Stimulated activated CD8-positive, alpha-beta memory T cell treated with anti-CD3 and anti-CD28 coated beads, Interleukin-4, amount 100 ng/mL, for 1 hour (primary cell): ENCODE measurements around the gene ABHD16B.
"Not testable (repeated sequence)": the region's sequence is repeated elsewhere in the genome, so short reads cannot be mapped to it uniquely, and the experiment has no call there.

Source experiments
- DNase-seq, 2 donors: peaks; one replicate each; pipeline ENCODE4 v3.0.0-alpha.2; 2020; ENCODE audit warnings: low read depth in 2 of 2, low spot score in 1 of 2

ABHD16B gene

GRCh38 chr20:63834491-63834880 lies 26.8 kb upstream of the ABHD16B start:
- no peak for DNase-seq

GRCh38 chr20:63835021-63835858 lies 26.1 kb upstream of the ABHD16B start:
- DNase-seq, result no peak

- no peak for DNase-seq
Measured at GRCh38 chr20:63836458-63837344, 24.6 kb upstream of the ABHD16B start.

- no peak for DNase-seq
Measured at GRCh38 chr20:63837479-63837878, 23.8 kb upstream of the ABHD16B start.

- no peak for DNase-seq
Measured at GRCh38 chr20:63839620-63840019, 21.7 kb upstream of the ABHD16B start.

- DNase-seq, result no peak
Measured at GRCh38 chr20:63840405-63840828, 20.9 kb upstream of the ABHD16B start.

GRCh38 chr20:63842258-63842657 lies 19.0 kb upstream of the ABHD16B start:
- no peak for DNase-seq

GRCh38 chr20:63843222-63843621 lies 18.1 kb upstream of the ABHD16B start:
- DNase-seq, result no peak

GRCh38 chr20:63843778-63844177 lies 17.5 kb upstream of the ABHD16B start:
- DNase-seq, result no peak

GRCh38 chr20:63844511-63844991 lies 16.7 kb upstream of the ABHD16B start:
- DNase-seq, result no peak

GRCh38 chr20:63846128-63846771 lies 15.0 kb upstream of the ABHD16B start:
- no peak for DNase-seq

- no peak for DNase-seq
Measured at GRCh38 chr20:63846888-63847236, 14.4 kb upstream of the ABHD16B start.

GRCh38 chr20:63847237-63848002 lies 13.9 kb upstream of the ABHD16B start:
- DNase-seq, result no peak

GRCh38 chr20:63848003-63848911 lies 13.0 kb upstream of the ABHD16B start:
- no peak for DNase-seq

- DNase-seq, result no peak
Measured at GRCh38 chr20:63850689-63851547, 10.4 kb upstream of the ABHD16B start.

- not testable (repeated sequence) for DNase-seq
Measured at GRCh38 chr20:63851548-63851943, 9.8 kb upstream of the ABHD16B start.

- not testable (repeated sequence) for DNase-seq
Measured at GRCh38 chr20:63853733-63854068, 7.6 kb upstream of the ABHD16B start.

- DNase-seq, result no peak
Measured at GRCh38 chr20:63854069-63854765, 7.1 kb upstream of the ABHD16B start.
